Measurements from ENCODE around the gene MFSD6L.

Gene MFSD6L

GRCh38 chr17:8798846-8799569 lies at the start of gene MFSD6L:
MFSD6L (minus strand) TSS chr17:8799365; CDS start chr17:8799120, 245 bp downstream.
- FAIRE-seq, result no peak

- no peak for FAIRE-seq
Observed at GRCh38 chr17:8847891-8848290, 48.7 kb upstream of the MFSD6L start.

DNA sequence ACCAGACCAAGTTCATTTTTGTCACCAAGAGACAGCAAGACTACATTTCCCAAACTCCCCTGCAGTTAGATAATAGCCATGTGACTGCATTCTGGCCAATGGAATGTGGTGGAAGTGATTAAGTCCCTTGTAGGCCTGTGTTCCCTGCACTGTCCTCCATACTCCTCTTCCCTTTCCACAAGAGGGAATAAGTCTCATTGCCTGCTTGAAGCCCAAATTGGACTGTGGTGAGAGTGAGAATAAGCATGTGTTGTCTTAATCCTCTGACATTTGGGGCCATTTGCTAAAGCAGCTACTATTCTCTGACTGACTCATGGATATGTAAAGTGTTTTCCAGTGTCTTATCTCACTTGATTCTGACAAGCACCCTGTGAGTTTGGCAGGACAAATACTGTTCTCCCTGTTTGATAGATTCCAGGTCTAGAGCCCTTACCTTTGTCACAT lies 47.6 kb upstream of the MFSD6L start:
- peak; percentile 66 for FAIRE-seq

GRCh38 chr17:8844229-8845218 lies 45.4 kb upstream of the MFSD6L start:
- no peak for FAIRE-seq

DNA sequence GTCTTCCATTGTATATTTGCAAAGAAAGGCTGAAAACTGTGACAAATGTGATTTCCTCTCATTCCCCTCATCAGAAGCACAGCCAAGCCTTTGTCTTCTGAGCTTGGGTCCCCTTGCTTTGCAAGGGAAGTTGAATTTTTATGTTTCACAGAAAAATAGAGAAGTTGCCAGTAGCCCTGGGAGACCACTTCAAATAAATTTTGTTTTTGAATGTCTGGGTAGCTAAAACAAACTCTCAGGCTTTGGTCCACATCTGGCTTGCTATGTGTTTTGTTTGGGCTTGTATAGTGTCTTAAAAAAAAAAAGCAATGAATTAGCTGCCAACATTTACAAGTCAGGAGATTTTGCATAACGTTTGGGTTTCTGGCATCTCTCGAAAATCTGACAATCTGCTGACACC lies 44.2 kb upstream of the MFSD6L start:
- FAIRE-seq, result no peak

GRCh38 chr17:8841844-8842243 lies 42.7 kb upstream of the MFSD6L start:
- FAIRE-seq, result no peak

GRCh38 chr17:8839410-8839935 lies 40.3 kb upstream of the MFSD6L start:
- no peak for FAIRE-seq

- FAIRE-seq, result no peak
Observed at GRCh38 chr17:8838551-8839095, 39.5 kb upstream of the MFSD6L start.

- FAIRE-seq, result no peak
Observed at GRCh38 chr17:8837563-8838075, 38.5 kb upstream of the MFSD6L start.

GRCh38 chr17:8836821-8837562 lies 37.8 kb upstream of the MFSD6L start:
- FAIRE-seq, result no peak

DNA sequence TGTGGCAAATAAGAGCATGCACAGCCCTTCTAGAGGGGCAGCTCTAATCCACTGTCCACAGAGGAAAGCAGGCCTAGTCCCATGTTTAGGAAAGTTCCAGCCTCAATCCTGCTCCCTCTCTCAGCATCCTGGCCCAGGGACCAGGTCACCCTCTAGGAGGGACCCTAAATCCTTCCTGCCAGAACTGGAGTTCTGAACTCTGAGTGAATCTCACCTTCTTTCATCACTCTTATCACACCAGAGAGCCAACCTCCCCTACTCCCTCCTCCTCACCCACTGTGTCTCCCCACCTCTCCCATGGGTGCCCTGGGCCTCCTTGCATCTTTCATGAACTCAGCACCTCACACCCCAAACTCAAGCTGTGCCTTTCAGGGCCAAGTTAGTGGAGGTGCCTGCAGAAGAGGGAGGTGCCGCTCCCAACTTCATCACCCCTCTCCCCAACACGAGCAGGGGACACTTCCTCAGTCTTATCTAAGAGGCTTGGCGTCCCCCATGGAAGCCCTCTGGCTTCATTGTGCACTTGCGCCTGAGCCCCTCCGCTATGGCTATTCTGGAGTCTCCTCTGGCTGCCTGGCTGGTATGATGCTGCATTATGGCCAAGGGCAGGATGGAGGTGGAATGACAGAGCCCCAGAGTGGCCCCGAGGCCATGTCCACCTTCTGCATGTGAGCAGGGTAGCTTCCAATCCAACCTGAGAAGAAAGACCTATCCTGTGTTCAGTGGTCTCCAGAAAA lies 36.6 kb upstream of the MFSD6L start:
- FAIRE-seq, result no peak

DNA sequence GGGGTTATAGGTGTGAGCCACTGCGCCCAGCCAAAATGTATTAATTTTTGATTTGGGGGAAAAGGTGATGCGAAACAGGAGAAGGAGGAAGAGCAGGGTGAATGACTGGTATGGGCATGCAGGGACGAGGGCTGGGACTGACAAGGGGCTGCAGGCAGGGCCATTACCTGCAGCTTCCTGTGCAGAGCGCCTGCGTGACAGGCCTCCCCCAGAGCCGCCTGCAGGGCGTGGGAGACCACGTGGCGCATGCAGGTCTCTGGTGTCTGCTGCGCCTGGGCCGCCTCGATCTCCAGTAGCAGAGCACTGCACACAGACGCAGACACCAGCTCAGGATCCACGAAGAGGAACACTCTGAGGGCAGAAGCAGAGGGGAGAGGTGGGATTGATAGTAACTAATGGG lies 35.9 kb upstream of the MFSD6L start:
- FAIRE-seq, result no peak

DNA sequence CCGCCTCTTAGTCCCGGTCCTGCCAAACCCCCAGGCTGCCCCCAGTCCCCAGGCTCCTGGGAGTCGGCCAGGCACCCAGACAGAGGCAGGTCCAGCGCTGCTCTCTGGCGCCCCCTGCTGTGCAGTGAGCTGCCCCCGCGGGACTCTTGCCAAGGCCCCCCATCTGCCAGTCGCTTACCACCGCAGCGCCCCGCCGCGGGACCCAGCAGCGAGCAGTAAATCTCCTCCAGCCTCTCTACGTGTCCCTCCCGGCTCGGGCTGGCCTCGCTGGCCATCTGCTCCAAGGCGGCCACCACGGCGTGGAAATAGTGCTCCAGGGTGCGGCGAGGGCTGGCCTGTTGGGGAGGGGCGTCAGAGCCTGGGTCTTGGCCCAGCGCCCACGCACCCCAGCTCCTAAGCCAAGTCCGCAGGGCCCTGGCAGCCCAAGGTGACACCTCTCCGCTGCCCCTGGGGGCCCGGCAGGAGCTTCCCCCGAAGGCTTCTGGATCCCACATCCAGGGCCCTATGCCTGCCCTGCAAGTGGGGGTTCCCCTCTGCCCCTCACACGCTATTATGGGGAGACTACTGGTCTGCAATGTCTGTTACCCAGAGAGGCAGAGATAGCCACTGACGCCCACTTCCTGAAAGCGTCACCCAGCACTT lies 33.7 kb upstream of the MFSD6L start:
- no peak for FAIRE-seq

DNA sequence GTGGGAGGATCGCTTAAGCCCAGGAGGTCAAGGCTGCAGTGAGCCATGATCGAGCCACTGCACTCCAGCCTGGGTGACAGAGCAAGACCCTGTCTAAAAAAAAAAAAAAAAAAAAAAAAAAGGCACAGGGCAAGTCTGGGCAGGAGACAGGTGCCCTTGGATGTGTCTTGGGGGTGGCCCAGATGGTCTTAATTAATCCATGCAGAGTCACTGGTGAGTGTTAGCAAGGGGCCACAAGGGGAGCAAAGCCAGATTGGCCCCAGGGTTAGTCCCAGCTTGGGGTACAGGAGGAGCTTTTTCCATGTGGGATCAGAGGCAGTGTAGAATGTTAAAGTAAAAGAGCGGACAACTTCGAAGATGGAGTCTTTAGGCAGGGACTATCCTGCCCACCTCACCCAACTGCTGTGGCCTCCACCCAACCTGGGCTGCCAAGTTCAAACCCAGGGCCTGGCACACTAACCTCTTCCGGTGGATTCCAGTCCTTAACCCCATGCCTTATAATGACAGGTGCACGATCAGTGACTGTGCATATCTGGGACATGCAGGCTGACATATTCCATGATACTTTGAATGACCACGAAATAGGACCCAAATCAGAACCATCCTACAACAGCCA lies 32.2 kb upstream of the MFSD6L start:
- no peak for FAIRE-seq

- FAIRE-seq, result no peak
Observed at GRCh38 chr17:8830141-8830540, 31.0 kb upstream of the MFSD6L start.

GRCh38 chr17:8829036-8829941 lies 30.1 kb upstream of the MFSD6L start:
- no peak for FAIRE-seq

DNA sequence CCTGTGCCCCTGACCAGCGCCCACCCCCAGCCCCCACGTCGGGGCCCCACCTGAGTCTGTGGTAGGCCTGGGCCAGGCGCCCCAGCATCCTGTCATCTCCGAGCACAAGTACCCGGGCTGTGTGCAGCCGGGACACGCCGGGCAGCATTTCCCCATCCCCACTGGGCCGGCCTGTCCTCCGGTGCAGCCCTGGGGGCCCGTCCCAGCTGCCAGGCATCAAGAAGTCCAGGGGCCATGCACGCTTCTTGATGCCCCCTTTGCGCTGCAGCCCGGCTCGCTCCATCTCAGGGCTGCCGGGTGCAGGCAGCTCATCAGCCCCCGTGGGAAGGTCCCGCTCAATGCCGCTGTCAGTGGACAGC lies 29.3 kb upstream of the MFSD6L start:
- FAIRE-seq, result no peak

GRCh38 chr17:8826808-8827435 lies 27.8 kb upstream of the MFSD6L start:
- no peak for FAIRE-seq

DNA sequence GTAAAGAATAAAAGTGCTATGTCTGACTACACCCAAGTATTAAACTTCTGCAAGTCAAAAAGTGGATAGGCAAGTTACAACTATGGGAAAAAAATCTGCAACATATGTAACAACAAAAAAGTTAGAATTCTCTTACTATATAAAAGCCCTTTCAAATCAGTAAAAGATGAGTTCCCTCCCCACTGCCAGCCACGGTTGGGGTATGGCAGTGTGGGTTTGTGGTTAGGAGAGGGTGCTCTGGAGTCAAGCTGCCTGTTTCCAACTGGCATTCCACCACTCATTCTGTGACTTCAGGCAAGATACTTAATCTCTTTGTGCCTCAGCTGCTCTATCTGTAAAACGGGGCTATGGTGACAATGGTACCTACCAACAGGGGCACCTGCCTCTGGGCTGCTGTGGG lies 26.6 kb upstream of the MFSD6L start:
- FAIRE-seq, result no peak
